NCI-H82 (cell line): ENCODE measurements around the gene EDNRA.

Experiments
- DNase-seq: peaks from one replicate; lab custom pipeline; 2025; lab: John Stamatoyannopoulos, UW

EDNRA gene

DNA sequence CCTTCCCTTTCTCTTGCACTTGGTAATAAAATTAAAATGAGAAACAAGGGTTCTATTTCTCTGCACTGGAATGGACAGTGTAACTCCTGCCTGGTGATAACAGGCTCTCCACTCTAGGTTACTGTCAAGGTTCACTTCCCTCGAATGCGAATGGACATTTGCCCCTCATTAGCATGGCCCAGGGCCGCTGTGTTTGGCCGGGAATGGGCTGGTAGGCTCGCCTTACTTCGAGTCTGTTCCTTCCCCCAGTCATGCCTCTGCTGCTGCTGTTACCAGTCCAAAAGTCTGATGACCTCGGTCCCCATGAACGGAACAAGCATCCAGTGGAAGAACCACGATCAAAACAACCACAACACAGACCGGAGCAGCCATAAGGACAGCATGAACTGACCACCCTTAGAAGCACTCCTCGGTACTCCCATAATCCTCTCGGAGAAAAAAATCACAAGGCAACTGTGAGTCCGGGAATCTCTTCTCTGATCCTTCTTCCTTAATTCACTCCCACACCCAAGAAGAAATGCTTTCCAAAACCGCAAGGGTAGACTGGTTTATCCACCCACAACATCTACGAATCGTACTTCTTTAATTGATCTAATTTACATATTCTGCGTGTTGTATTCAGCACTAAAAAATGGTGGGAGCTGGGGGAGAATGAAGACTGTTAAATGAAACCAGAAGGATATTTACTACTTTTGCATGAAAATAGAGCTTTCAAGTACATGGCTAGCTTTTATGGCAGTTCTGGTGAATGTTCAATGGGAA is 61.5 kb downstream of the EDNRA start:
- DNase-seq: no peak

- DNase-seq: no peak
These were observed 62.1 kb downstream of the EDNRA start for GRCh38 chr4:147543034-147543433.

DNA sequence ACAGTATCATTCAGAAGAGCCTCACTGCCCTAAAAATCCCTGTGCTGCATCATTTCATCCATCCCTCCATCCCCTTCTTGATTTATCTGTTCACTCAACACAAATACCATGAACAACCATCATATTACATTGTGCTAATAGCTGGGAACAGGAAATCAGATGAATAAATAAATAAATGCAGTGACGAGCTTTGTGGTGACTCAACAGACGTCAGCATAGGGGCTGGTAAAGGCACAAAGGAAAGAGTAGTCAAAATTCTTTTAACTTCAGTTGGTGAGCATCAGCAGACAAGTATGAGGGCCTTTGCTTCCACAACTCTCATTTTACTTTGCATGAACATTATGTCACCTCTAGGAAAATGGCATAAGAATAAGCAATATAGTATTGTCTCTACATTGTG is 65.5 kb downstream of the EDNRA start:
- no peak for DNase-seq

DNA sequence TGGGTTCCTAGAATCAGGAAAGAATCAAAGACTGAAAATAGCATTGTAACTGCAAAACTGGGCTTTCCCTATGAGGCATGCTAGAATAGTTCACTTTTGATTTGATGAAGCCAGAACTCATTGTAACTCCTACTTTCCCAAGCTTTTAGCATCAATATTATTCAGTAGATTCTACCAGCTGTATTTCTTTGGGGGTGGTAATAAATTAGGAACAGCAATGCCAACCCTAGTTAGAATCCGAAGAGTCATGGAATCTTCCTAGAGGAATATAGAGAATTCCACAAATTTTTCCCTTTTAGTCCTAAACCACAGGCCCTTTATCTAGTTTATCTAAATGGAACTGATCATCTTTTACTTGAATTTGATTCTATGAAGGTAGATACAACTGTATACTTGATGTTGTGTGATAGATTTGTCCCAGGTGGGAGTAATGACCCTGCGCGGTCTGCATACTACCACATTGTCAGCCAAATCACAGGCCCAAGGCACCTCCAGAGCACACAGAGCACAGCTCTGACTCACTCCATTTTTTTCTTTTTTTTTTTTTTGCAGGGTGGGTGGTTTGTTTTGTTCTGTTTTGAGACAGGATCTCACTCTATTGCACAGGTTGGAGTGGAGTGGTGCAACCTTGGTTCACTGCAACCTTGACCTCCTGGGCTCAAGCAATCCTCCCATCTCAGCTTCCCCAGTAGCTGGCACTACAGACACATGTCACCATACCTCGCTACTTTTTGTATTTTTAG is 66.6 kb downstream of the EDNRA start:
- no peak for DNase-seq

DNA sequence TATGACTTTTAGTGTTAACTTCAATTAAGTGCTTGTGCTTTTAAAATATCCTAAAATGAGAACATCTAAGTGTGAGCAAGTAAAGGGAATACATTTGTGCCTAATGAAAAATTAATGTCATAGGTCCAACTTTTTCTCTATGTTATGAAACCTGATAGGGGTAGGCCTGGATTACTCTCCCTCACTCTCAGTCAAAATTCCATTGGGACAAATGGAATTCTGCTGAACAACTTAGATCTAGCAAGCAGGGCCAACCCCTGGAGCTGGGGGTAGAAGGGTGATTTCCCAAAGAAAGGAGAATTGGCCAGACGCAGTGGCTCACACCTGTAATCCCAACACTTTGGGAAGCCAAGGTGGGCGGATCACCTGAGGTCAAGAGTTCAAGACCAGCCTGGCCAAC is 67.4 kb downstream of the EDNRA start:
- no peak for DNase-seq

- peak; percentile 70 for DNase-seq
These were observed 69.8 kb downstream of the EDNRA start for GRCh38 chr4:147550626-147551246.

DNA sequence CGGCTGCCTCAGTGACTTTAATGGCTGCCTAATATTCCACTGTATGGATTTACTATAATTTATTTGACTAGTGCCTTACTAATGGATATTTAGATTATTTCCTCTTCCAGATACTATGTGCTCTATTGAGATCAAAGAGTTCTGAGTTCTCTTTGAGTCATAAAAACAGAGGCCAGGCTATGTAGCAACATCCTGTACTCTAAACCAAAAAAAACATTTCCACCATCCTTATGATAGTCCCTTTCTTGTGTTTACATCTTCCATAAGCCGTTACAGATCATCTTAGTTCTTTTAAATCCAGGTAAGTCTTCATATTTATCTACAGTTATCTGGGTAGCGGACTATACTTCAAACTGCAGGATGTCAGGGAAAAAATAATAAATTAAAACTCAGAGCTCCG is 79.7 kb downstream of the EDNRA start:
- no peak for DNase-seq

- no peak for DNase-seq
These were observed 85.9 kb downstream of the EDNRA start for GRCh38 chr4:147566762-147567161.

DNA sequence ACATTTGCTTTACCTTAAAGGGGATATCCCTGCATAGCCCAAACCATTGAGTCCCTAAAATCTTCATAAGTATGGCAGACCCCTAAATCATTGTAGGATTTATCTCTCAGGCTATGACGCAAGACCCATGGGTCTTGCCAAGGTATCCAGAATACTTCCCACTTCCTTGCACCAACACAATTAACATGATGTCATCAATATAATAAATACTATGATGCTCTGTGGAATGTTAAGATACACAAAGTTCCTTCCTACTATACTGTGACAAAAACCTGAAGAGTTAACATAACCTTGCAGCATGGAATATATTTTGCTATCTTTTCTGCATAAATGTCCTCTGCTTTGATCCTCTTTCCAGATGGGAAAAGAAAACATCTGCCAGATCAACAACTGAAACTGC is 86.4 kb downstream of the EDNRA start:
- DNase-seq: no peak

DNA sequence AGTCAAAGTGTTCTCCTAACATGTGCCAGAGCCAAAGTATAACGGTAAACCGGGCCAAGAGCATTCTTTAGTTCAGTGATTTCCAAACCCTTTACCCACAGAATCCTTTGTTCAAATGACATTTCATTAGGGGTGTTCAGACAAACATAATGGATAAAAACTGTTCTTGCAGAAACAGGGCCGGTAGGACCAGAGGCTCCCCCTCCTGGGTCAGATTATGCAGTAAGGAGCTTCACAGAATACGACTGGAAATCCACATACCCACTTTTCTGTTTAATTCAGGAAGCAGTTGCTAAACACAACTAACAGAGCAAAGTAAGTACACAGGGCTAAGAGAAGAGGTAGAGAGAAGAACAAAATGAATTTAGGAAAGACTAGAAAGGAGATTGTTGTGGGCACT is 89.7 kb downstream of the EDNRA start:
- no peak for DNase-seq

GRCh38 chr4:147571036-147571770 is 90.3 kb downstream of the EDNRA start:
- no peak for DNase-seq

DNA sequence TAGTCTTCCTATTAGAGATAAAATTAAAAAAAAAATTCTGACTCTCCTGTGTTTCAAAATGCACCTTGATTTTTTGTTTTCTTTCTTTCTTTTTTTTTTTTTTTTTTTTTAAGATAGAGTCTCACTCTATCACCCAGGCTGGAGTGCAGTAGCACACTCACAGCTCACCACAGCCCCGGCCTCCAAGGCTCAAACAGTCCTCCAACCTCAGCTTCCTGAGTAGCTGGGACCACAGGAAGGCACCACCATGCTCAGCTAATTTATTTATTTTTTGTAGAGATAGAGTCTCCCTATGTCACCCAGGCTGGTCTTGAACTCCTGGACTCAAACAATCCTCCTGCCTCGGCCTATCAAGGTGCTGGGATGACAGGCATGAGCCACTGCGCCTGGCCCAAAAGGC is 95.2 kb downstream of the EDNRA start:
- no peak for DNase-seq

DNA sequence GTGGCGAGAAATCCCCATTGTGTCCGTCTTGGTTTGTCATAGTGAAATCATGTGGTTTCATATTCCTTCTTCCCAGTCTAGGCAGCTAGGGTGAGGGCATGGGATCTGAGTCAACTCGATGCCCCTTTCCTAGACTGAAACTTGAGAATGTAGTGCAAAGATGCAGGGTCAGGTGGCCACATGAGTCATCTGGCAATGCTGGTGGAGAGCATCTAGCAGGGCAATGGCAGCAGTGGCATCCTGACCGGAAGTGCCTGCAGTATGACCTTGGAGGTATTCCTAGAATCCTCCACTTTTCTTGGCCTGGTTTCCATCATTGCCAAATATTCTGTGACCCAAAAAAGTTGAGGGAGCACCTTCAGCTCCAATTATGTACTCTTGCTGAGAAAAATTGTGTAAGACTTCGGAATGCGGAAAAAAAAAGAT is 97.2 kb downstream of the EDNRA start:
- DNase-seq: no peak

GRCh38 chr4:147578593-147578992 is 97.7 kb downstream of the EDNRA start:
- DNase-seq: no peak

- DNase-seq: no peak
These were observed 99.5 kb downstream of the EDNRA start for GRCh38 chr4:147580396-147580795.

DNA sequence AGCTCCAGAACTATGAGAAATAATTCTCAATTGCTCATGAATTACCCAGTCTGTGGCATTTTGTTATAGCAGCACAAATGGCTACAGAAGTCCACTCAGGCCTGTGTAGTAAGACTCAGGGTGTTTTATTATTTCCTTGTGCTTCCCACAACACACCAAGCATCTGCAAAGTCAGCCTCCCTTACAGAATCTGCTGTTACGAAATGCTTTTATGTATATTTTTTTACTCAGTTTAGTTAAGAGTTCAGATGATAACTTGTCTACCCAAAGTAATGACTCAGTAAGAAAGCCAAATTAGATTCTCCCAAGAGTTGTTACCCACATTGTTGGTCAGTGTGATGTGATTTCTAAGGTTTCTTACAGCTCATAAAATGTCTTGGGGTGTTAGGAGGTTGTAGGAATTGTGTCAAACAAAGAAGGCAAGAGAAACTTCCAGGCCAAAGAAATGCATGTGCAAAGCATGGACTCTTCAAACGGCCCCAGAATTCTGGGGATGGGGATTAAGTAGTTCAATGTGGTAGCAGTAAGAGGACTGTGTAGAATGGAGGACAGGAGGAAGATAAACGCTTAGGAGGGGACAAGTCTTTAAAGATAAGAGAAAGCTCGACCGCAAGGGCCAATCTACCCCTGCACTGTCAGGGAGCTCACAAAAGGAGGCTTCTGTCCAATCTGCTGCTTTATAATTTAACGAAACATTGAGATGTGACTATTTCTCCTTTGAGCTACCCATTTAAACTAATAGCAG is 100.9 kb downstream of the EDNRA start:
- no peak for DNase-seq

DNA sequence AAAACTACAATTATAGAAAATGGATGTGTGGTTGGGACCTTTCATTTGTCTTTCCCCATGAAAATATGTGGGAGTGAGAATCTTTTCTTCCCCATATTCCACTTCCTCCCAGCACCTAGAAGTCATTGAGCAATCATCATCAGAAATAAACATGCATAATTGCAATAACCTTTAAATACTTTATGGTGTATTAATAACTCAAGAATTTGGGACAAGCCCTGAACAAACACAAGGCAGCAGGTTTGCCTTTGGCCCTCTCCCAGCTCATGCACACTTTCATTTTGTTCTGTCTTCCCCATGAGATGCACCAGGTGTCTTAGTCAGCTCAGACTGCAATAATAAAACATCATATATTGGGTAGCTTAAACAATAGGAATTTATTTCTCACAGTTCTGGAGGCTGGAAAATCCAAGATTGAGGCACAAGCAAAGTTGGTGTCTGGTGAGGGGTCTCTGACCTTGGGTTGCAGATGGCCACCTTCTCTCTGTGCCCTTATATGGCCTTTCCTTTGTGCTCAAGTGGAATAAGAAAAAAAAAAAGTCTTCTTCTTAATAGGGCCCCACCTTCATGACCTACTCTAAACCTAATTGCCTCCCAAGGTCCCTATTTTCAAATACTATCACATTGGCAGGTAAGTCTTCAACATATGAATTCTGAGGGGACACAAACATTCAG is 101.6 kb downstream of the EDNRA start:
- DNase-seq: no peak

DNA sequence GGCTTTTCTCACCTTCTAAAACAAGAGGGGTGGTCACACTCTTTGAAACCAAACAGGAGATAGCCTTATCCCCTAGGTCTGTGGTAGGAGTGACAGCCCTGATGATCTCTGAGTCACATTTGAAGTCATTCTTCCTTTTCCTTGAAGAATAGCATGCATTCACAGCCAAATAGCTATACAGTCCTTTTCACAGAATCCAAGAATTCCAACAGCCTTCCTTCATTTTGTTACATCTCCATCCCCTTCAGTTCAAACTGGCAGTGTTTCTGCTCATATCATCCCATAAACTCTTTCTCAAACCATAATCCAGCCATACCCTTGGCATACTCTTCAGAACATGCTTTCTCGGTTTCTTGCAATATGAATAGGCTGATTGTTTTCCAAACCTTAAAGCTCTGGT is 103.0 kb downstream of the EDNRA start:
- DNase-seq: no peak

DNA sequence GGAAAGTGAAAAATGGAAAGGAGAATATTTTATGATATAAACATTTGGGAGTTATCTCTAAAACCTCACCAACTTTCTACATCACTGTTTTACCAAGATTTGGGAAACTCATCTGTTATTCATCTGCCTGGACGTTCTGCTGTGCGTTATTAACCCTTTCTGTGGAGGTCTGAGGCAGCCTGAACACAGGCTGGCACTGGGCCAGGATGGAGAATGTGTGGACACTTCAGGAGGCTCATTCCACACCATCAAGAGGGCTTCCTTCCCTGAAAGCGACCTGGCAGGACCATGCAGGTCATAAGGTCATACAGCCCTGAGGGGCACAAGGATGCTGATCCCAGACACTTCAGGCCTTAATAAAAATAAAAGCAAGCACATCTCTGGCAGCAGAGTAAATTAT is 105.1 kb downstream of the EDNRA start:
- DNase-seq: no peak

GRCh38 chr4:147586637-147587036 is 105.7 kb downstream of the EDNRA start:
- DNase-seq: no peak

DNA sequence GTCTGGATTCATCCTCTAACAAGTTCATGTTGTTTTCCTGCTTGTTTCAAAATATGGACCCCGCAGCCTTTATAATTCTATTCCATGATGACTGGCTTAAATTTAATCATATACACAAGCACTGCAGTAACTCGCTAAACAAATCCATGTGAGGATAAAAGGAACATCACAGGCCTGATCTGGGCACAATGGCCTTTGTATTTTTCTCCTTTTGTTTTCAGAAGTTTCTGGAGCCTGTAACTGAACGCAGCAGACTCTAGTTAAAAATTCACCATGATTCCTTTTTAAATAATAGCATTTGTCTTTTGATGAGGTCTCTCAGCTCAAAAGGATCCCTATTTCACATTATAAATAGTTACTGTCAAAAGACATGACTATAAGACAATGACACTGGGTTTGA is 106.1 kb downstream of the EDNRA start:
- no peak for DNase-seq
